Measurements from ENCODE around the gene SLC16A13.
"Not testable (repeated sequence)": the region's sequence is repeated elsewhere in the genome, so short reads cannot be mapped to it uniquely, and the experiment has no call there.

SLC16A13 gene

DNA sequence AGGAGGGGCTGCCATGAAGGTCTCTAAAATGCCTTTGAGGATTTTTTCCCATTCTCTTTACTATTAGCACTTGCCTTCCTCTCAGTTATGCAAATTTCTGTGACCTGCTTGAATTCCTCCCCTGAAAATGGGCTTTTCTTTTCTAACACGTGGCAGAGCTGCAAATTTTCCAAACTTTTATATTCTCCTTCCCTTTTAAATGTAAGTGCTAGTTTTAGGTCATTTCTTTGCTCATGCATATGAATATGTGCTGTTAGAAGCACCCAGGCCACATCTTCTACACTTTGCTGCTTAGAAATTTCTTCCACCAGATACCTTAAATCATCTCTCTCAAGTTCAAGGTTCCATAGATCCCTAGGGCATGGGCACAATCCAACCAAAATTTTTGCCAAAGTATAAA, 32.5 kb downstream of the SLC16A13 start:
- no peak for DNase-seq

DNA sequence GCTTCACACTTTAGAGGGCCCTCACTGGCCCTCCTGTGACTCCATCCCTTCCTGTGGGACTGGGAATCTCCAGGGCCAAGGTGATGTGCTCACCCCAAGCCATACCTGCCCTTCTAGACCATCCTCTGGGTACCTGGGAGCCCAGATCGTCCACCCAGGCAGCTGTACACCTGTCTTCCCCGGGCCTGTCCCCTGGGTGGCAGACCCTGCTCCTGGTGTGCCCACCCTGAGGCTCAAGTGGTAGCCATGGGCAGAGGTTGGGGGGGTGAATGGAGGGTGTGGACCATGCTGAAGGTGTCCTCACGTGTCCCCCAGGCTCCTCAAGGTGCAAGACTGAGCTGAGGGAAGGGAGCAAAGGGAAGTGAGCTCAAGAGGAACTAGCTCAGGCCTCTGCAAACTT, 34.9 kb downstream of the SLC16A13 start:
- no peak for DNase-seq

DNA sequence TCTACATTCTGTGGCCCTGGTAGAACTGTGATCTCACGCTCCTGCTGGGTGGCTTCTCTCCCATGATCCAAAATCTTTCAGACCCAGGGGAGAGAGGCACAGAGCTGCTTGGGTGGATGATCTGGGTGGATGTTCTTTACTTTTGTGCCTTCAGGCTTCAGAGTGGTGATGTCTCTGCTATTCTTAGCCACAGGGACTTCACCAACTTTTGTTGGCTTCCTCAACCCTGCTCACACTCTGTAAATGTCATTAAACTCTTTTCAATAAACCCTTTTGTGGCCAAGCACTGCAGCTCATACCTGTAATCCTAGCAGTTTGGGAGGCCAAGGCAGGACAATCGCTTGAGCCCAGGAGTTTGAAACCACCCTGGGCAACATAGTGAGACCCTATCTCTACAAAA, 36.6 kb downstream of the SLC16A13 start:
- no peak for DNase-seq

DNA sequence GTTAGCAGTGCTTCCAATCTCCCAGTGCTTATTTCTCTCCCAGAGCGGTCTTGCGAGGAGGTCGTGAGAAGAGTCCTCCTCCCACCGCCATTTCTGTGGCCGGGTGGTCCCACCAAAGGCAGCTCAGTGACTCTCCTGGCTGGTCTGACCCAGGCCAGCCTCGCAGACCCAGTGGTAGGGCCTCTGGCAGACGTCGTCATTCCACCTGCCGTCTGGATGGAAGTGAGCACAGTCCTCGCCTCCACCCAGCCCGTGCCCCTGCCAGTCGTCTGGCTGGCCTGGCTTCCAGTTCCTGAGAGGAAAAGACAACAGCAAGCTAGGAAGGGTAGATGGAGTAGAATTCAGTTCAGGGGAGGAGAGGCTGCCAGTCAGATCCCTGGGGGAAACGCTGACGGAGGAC, 39.1 kb downstream of the SLC16A13 start:
- no peak for DNase-seq

DNA sequence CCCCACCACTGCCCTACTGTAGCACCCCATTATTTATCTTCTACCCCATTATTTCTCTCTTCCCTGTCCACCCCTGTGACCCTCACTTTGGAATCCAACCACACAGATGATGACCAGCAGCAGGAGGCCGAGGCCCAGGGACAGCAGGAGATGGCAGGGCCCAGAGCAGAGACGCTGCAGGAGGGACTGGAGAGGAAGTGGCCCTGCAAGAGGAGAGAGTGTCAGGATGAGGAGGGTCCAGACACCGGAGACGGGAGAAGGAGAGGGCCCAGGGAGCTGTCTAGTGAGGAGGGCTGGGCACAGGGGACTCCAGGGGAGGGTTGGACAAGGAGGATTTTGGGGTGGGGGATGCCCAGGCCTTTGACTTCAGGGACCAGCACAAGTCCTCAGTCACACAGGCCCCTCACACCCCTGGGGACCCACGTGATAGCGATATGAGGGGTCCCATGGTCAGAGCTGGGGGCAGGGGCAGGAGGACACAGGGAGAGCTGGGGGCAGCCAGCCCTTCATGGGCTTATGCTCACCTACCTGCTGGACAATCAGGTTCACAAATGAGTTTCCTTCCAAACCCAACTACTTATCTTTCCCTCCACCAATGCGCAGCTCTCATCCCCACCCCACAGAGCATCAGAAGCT, 42.2 kb downstream of the SLC16A13 start:
- no peak for DNase-seq

DNA sequence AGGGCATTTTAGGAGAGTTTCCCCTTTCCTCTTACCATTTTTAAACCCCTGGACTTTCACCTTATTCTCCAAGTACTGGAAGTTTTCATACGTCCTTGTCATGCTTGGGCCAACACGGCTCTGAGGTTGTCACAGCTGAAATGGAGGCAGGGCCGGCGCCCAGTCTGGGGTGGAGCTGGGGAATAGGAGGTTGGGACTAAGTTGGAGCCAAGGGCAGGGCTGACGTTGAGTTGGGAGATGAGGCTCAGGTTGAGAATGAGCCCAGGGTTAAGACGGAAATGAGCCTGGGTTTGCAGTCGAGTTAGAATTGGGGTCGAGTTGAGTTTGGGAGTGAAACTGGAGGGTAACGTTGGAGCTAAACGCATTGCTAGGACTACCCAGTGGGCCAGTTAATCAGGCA, 42.9 kb downstream of the SLC16A13 start:
- no peak for DNase-seq

DNA sequence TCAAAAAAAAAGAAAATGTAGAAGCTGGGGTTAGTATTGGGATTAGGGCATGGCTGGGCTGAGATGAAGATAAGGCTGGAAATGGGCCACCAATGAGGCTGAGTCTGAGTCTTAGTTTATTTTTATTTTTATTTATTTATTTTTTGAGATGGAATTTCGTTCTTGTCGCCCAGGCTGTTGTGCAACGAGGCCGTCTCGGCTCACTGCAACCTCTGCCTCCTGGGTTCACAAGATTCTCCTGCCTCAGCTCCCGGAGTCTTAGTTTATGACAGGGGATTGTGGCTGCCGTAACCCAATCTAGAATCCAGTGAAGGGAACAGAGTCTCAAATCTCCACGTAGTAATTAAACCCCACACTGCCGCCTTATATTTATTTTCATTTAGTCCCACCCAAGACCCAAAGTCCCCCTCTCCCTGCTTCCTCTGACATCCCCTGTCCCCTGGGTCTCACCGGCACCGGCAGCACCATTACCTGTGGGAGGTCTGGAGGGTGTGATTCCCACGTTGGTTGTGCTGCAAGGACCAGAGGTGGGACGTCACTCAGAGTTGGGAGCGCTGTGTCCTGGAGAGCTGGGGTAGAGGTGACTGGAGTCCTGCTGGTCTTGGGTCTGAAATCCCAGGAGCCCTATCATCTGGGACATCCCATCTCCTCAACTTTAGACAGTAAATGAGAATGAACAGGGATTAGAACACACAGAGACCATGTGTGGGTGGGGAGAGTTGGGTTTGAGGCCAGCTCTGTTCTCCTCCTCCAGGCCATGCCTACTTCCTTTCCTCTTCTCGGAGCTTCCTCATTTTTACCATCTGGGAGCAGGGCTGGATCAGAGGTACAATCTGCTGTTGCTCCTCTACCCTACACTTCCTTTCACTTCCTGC, 44.0 kb downstream of the SLC16A13 start, which contains the start of gene CLEC10A:
CLEC10A (minus strand) TSS at position 671 of the 875 bp plus-strand sequence. CDS start 1,439 bp downstream, outside the sequence.
- DNase-seq: no peak

DNA sequence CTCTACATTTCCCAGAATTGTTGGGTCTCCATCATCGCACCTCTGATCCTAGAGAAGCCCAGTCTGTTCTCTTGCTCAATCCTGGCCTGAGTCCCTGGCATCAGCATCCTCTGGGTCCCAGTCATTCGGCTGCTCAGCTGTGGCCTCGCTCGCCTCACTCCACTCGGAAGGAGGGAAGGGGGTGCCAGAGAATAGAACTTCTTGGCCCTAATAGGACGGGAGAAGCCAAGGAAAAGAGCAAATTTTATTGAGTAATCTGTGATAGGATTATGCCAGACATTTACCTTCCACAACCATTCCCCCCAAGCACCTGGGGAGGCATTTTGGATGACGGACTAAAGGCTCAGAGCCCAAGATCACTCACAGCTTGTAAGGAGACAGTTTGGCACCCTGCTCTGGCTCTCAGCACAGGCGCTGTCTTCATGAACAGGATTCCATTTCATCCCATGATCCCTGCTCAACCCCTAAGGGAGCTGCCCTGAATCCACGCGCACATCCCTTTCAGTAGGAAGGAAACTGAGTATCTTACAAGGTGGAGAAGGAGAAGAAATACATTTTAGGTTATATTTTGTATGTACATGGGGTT, 44.7 kb downstream of the SLC16A13 start:
- no peak for DNase-seq

DNA sequence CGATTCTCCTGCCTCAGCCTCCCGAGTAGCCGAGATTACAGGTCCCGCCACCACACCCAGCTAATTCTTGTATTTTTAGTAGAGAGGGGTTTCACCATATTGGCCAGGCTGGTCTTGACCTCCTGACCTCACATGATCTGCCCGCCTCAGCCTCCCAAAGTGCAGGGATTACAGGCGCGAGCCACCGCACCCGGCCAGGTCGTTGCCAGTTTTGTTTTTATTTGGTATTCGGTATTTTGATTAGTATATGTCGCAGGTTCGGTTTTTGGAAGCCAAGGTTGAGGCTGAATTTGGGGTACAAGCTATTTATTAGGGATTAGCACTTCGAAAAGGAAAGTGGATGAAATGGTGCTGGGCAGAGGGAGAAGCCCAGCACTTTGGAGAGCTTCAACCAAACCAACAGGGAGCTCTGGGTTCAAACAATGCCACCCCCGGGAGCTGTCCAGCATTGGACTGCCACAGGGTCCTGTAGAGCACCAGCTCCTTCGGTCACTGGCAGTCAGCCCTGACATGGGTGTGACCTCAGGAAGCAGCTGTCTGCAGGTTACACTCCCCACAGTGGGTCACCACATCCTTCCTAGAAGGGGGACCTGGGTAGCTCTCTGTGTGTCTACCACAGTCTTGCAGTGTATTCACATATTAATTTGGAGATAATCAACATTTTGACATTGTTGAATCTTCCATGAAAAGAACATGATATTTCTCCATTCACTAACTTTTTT, 45.7 kb downstream of the SLC16A13 start:
- DNase-seq: no peak

DNA sequence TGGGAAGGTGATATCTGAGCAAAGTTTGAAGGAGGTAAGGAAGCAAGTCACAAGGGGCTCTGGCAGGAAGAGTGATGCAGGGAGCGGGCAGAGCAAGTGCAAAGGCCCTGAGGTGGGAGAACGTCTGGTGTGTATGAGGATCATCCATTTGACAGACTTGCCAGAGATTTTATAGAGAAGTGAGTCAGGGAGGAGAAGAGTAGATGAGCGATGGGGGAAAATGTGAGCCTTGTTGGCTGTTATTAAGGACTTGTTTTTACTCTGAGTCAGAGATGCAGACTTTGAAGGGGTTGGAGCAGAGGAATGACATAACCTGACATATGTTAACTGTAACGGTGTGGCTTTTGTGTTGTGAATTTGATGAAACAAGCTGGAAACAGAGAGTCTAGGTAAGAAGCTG, 47.8 kb downstream of the SLC16A13 start:
- no peak for DNase-seq

DNA sequence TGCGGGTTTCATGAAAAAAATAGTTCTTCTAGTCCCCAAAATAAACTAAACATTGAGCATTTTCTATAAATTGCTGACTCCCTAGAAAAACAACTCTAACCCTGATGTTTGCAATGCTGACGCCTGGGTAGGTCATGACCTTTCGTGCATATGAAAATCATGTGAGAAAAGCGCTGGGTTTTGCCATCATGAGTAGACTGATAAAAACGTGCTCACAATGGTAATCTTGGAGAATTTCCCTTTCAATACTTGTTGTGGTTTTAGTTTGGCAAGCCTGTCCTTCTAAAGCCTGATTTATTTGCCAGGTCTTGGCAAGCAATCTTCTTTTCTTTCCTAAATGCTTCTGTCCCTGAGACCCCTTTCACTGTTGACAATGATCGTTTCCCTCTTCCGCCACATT, 48.3 kb downstream of the SLC16A13 start:
- DNase-seq: no peak

DNA sequence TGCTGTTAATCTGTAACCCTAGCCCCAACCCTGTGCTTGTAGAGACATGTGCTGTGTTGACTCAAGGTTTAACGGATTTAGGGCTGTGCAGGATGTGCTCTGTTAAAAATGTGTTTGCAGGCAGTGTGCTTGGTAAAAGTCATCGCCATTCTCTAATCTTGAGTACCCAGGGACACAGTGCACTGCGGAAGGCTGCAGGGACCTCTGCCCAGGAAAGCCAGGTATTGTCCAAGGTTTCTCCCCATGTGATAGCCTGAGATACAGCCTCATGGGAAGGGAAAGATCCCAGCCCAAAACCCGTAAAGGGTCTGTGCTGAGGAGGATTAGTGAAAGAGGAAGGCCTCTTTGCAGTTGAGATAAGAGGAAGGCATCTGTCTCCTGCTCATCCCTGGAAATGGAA, 52.6 kb downstream of the SLC16A13 start:
- not testable (repeated sequence) for DNase-seq

DNA sequence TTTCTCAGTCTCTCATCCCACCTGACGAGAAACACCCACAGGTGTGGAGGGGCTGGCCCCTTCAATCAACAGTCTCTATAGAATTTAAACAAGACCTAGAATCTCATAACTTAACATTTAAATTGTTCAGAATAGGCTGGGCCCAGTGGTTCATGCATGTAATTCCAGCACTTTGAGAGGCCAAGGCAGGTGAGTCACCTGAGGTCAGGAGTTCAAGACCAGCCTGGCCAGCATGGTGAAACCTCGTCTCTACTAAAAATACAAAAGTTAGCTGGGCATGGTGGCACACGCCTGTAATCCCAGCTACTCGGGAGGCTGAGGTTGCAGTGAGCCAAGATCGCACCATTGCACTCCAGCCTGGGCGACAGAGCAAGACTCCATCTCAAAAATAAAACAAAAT, 53.8 kb downstream of the SLC16A13 start:
- not testable (repeated sequence) for DNase-seq
